ENCODE results near the gene FAXDC2.
"Not testable (repeated sequence)": the region's sequence is repeated elsewhere in the genome, so short reads cannot be mapped to it uniquely, and the experiment has no call there.

FAXDC2 gene

DNA sequence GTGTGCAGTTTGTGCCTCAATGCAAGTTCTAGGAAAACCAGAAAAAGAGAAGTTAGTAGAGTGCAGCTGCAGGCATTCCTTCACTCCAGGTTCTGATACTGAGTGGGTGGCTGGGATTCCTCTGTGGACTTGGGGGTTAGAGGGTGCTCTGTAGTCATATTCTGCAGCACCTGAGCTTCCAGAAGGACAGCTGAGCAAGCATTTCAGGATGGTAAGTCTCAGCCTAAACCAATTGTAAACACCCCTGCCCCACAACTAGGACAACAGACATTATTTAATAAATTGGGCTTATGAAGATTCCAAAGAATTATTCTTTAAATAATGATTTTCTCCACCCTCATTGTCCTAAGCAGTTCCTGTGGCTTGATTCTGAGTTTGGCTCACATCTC lies 9.1 kb downstream of the FAXDC2 start:
- TF ChIP-seq, protein P1, sequence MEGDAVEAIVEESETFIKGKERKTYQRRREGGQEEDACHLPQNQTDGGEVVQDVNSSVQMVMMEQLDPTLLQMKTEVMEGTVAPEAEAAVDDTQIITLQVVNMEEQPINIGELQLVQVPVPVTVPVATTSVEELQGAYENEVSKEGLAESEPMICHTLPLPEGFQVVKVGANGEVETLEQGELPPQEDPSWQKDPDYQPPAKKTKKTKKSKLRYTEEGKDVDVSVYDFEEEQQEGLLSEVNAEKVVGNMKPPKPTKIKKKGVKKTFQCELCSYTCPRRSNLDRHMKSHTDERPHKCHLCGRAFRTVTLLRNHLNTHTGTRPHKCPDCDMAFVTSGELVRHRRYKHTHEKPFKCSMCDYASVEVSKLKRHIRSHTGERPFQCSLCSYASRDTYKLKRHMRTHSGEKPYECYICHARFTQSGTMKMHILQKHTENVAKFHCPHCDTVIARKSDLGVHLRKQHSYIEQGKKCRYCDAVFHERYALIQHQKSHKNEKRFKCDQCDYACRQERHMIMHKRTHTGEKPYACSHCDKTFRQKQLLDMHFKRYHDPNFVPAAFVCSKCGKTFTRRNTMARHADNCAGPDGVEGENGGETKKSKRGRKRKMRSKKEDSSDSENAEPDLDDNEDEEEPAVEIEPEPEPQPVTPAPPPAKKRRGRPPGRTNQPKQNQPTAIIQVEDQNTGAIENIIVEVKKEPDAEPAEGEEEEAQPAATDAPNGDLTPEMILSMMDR (IDR thresholded peaks at IDR 0.05; ENCODE audit: low read depth, low read length, missing control alignments) = no peak
- DNase-seq (ENCODE audit: extremely low read depth, low read depth) = no peak

DNA sequence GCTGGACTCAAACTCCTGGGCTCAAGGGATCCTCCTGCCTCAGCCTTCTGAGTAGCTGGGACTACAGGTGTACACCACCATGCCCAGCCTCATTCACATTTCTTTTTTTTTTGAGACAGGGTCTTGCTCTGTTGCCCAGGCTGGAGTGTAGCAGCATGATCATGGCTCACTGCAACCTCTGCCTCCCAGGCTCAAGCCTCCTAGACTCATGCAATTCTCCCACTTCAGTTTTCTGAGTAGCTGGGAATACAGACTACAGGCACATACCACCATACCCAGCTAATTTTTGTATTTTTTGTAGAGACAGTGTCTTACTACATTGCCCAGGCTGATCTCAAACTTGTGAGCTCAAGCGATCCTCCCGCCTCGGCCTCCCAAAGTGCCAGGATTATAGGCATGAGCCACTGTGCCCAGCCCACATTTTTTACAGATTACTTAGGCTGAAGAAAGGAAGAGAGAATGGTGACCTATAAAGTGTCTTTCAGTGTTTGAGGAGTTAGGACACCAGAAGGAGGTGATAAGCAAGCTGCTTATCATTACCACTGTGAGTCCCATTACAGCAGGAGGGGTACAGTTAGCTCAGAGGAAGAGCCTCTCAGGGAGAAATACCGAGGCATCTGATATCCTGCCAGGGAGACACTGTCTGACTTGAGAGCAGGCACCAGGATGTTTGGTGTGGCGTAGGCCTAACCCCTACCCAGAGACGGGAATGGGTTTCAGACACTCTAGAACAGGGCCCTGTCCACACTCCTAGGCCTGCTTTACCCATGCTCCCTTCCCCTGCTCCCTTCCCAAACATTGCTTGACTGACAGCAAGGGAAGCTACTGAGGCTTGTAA lies 9.7 kb downstream of the FAXDC2 start:
- TF ChIP-seq, protein P1 (IDR thresholded peaks at IDR 0.05; ENCODE audit: low read depth, low read length, missing control alignments) = no peak
- no peak for DNase-seq (ENCODE audit: extremely low read depth, low read depth)
- H3K4me3 ChIP-seq (replicated peaks; ENCODE audit: low read depth, low read length) = no peak overlapping the region

More for the DNA sequence above, 9.1 kb downstream of the FAXDC2 start:
- no peak overlapping the region for H3K4me3 ChIP-seq (replicated peaks; ENCODE audit: low read depth, low read length)

DNA sequence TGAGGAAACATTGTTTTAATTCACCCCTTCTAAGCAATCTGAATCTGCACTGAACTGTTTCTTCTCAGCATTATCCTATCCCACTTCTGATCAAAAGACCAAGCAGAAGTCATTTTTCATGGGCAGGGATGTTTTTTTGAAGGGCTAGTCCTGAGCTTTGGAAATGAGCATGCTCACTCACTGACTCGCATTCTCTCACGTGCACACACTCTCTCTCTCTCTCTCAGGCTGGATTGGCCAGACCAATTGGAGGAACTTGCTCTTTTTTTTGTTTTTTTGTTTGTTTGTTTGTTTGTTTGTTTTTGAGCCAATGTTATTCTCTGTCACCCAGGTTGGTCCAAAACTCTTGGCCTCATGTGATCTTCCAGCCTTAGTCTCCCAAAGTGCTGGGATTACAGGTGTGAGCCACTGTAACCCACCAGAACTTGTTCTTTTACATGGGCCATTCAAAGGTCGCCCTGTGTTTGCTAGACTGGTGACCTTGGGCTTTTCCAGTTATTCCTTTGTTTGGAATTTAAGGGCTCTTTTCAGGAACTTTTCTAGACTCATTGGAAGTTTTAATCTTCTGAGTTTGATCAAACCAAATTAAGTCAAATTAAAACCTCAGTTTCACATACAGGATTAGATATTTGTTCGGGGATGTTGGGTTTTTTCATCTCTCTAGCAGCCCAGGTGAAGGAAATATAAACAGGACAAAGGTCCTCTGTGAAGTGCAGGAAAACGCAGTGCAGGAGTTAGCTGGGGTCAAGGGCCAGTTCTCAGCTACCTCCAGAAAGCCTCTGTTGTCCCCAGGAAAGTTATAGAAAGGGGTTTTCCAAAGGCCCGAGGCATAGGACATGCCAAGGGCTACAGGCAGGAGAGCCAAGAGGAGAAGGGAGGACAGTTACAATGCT lies 13.1 kb downstream of the FAXDC2 start:
- DNase-seq (ENCODE audit: extremely low read depth, low read depth) = no peak
- TF ChIP-seq, protein P1 (IDR thresholded peaks at IDR 0.05; ENCODE audit: low read depth, low read length, missing control alignments) = no peak
- H3K4me3 ChIP-seq (replicated peaks; ENCODE audit: low read depth, low read length) = no peak overlapping the region

DNA sequence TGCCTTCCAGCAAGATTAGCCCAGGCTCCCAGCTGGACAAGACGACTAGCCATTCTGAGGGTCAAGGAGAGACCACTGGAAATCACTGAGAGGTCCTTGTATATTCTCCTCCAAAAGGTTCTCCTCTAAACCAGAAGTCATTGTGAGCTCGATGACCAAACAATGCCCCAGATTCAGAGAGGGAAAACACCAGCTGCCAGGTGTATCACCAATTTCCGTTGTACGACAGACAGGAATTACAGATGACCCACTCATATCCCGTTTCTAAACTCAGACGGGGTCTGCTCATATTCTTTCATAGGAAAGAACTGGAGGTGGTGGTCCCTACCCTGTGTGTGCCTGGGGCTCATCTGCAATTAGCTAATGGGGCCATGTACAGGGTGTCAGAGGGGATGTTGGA lies 14.2 kb downstream of the FAXDC2 start:
- no peak for DNase-seq (ENCODE audit: extremely low read depth, low read depth)
- H3K4me3 ChIP-seq (replicated peaks; ENCODE audit: low read depth, low read length) = no peak overlapping the region
- TF ChIP-seq, protein P1 (IDR thresholded peaks at IDR 0.05; ENCODE audit: low read depth, low read length, missing control alignments) = no peak

DNA sequence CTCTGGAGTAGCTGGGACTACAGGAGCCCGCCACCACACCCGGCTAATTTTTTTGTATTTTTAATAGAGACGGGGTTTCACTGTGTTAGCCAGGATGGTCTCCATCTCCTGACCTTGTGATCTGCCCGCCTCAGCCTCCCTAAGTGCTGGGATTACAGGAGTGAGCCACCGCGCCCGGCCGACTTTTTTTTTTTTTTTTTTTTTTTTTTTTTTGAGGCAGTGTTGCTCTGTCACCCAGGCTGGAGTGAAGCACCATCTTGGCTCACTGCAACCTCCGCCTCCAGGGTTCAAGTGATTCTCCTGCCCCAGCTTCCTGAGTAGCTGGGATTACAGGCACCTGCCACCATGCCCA lies 14.7 kb downstream of the FAXDC2 start:
- DNase-seq (ENCODE audit: extremely low read depth, low read depth); H3K4me3 ChIP-seq (replicated peaks; ENCODE audit: low read depth, low read length): not testable (repeated sequence)

DNA sequence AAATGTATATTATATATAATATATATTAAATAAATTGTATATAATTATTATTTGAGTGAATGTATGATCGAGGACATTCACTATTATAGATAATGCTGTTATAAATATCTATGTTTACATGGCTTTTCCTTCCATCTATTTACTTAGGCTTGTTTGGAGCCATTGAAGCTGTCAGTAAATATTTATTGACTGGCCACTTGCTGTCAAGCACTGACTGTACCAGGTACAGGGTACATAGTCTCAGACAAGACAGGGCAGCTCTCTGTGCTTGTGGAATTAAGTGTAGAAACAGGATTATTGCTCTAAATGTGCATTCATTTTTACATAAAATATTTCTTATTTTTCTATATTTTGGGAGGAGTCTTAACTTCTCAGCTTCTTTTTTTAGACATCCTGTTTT lies 16.4 kb downstream of the FAXDC2 start:
- H3K4me3 ChIP-seq (replicated peaks; ENCODE audit: low read depth, low read length) = no peak overlapping the region
- DNase-seq (ENCODE audit: extremely low read depth, low read depth) = no peak
- TF ChIP-seq, protein P1 (IDR thresholded peaks at IDR 0.05; ENCODE audit: low read depth, low read length, missing control alignments) = no peak

DNA sequence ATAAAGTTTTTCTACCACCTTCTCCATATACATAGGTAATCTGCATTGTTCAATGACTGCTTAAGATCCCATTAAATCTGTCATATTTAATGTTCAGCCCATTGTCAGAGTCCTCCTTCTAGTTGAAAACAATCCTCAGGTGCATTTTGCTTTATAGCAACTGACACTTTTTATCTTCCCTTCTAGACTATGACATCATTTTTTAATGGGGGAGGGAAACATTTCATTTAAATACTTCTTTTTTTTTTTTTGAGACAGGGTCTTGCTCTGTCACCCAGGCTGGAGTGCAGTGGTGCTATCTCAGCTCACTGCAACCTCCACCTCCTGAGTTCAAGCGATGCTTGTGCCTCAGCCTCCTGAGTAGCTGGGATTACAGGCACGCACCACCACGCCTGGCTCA lies 17.6 kb downstream of the FAXDC2 start:
- not testable (repeated sequence) for DNase-seq (ENCODE audit: extremely low read depth, low read depth); H3K4me3 ChIP-seq (replicated peaks; ENCODE audit: low read depth, low read length)
